ENCODE results near the gene ROCK2. TPM values are rescaled to one million over a fixed set of nuclear protein-coding genes. Genes with fewer than 3 reads are reported as not detected.

The ROCK2 gene
- total RNA-seq, 4 donors from 2014 or later: 21.8 to 54.0 (median 26.6) TPM

GRCh38 chr2:11157296-11157695, 187.1 kb downstream of the ROCK2 start:
- no peak for TF ChIP-seq POLR2A (IDR thresholded peaks at IDR 0.05)
- no peak for TF ChIP-seq EP300 (IDR thresholded peaks at IDR 0.05)
- TF ChIP-seq CTCF (IDR thresholded peaks at IDR 0.05): no peak
- no peak for TF ChIP-seq POLR2AphosphoS5 (IDR thresholded peaks at IDR 0.05)
- H3K27me3 ChIP-seq: no peaks in the 10 kb centered on the region
- H3K36me3 ChIP-seq: peaks cover 3% of the 10 kb centered on the region
- peak in 1 of 2 donors; percentile 63 for DNase-seq (ENCODE audit: low spot score in 2 of 2)
- no peaks in the 10 kb centered on the region for H3K9me3 ChIP-seq
- H3K4me1 ChIP-seq: peaks cover 35% of the 10 kb centered on the region
- no peak overlapping the region for H3K27ac ChIP-seq
- WGBS: 86% methylated on average over 3 of the region's 6 CpGs
- H3K4me3 ChIP-seq: no peak overlapping the region

GRCh38 chr2:11156396-11157075, 187.9 kb downstream of the ROCK2 start:
- H3K27me3 ChIP-seq: no peaks in the 10 kb centered on the region
- H3K9me3 ChIP-seq: no peaks in the 10 kb centered on the region
- DNase-seq (ENCODE audit: low spot score in 2 of 2): peak in 1 of 2 donors; percentile 76
- WGBS: 97% methylated on average over 10 of the region's 13 CpGs
- H3K4me3 ChIP-seq: peak overlapping the region; percentile 65
- TF ChIP-seq POLR2AphosphoS5 (IDR thresholded peaks at IDR 0.05) (no peak), EP300 (IDR thresholded peaks at IDR 0.05) (no peak), POLR2A (IDR thresholded peaks at IDR 0.05) (no peak), CTCF (IDR thresholded peaks at IDR 0.05) (no peak)
- no peaks in the 10 kb centered on the region for H3K36me3 ChIP-seq
- no peak overlapping the region for H3K27ac ChIP-seq
- peaks cover 35% of the 10 kb centered on the region for H3K4me1 ChIP-seq

- peak in 1 of 2 donors; percentile 87 for DNase-seq (ENCODE audit: low spot score in 2 of 2)
- 4% methylated on average over 38 of the region's 71 CpGs for WGBS
Observed at GRCh38 chr2:11155381-11156035, 188.9 kb downstream of the ROCK2 start, which contains the start of gene SLC66A3. TSS of gene SLC66A3 (plus strand) at chr2:11155467. CDS start at chr2:11155547, 80 bp downstream.

GRCh38 chr2:11154923-11155380, 189.5 kb downstream of the ROCK2 start:
- peak; percentile 99 for DNase-seq (ENCODE audit: low spot score in 2 of 2)
- Histone ChIP-seq H3K9me3 (no peaks in the 10 kb centered on the region), H3K27me3 (no peaks in the 10 kb centered on the region), H3K4me1 (peaks cover 35% of the 10 kb centered on the region), H3K4me3 (peak overlapping the region; percentile 65), H3K36me3 (no peaks in the 10 kb centered on the region), H3K27ac (peak overlapping the region; percentile 85)
- TF ChIP-seq POLR2AphosphoS5 (IDR thresholded peaks at IDR 0.05) (no peak), CTCF (IDR thresholded peaks at IDR 0.05) (no peak), EP300 (IDR thresholded peaks at IDR 0.05) (no peak), POLR2A (IDR thresholded peaks at IDR 0.05) (peak in 1 of 2 donors; percentile 34)
- 3% methylated on average over 19 of the region's 49 CpGs for WGBS

More at GRCh38 chr2:11155381-11156035, 188.9 kb downstream of the ROCK2 start, which contains the start of gene SLC66A3:
- peaks cover 35% of the 10 kb centered on the region for H3K4me1 ChIP-seq
- H3K4me3 ChIP-seq: peak within 1 kb of the TSS; percentile 65
- H3K36me3 ChIP-seq: no peaks in the 10 kb centered on the region
- no peaks in the 10 kb centered on the region for H3K27me3 ChIP-seq
- peak within 1 kb of the TSS; percentile 85 for H3K27ac ChIP-seq
- no peaks in the 10 kb centered on the region for H3K9me3 ChIP-seq
- no peak for TF ChIP-seq CTCF (IDR thresholded peaks at IDR 0.05)
- peak in 1 of 3 donors; percentile 38 for TF ChIP-seq POLR2AphosphoS5 (IDR thresholded peaks at IDR 0.05)
- TF ChIP-seq EP300 (IDR thresholded peaks at IDR 0.05): no peak
- peak; percentile 27 to 45 for TF ChIP-seq POLR2A (IDR thresholded peaks at IDR 0.05)
